Right lobe of liver (tissue), 6 donors: ENCODE results near the gene RBM4. TPM values are rescaled to one million over a fixed set of nuclear protein-coding genes. Genes with fewer than 3 reads are reported as not detected.

Source experiments
- ATAC-seq, 4 donors: fragments of 200-7000 bp; cut with Tn5 transposase; one replicate each; pipeline ENCODE4 v1.9.1; 2020; ENCODE audit warnings: mild to moderate bottlenecking in 4 of 4, moderate library complexity in 4 of 4
- DNase-seq, 3 donors: peaks; one replicate each; pipeline ENCODE4 v3.0.0-alpha.2; 2020
- H3K27ac ChIP-seq, 3 donors: fragments of 200-600 bp; one replicate each; pipeline ENCODE4 v1.8.0; 2022
- H3K27me3 ChIP-seq, 2 donors: fragments of 200-600 bp; one replicate each; pipeline ENCODE4 v1.8.0; 2022
- H3K36me3 ChIP-seq, 4 donors: fragments of 200-600 bp; sonication (generic) in 1 of 4; one replicate each; pipeline versions ENCODE4 v1.5.1 to v1.8.0; 2017 to 2022; ENCODE audit warnings: control low read depth in 1 of 4
- H3K4me1 ChIP-seq, 4 donors: fragments of 200-600 bp; sonication (generic) in 1 of 4; one replicate each; pipeline versions ENCODE4 v1.5.1 to v1.8.0; 2017 to 2022; ENCODE audit warnings: control low read depth in 1 of 4
- H3K4me3 ChIP-seq, 3 donors: fragments of 200-600 bp; one replicate each; pipeline ENCODE4 v1.8.0; 2022
- H3K9me3 ChIP-seq, 4 donors: fragments of 200-600 bp; sonication (generic) in 1 of 4; one replicate each; pipeline versions ENCODE4 v1.5.1 to v1.8.0; 2017 to 2022; ENCODE audit warnings: control low read depth in 1 of 4
- CTCF ChIP-seq, 4 donors: fragments of 200-600 bp in 3 of 4; fragments of 450-650 bp in 1 of 4; IDR thresholded peaks; one replicate each; pipeline versions ENCODE4 v1.5.1 to v1.8.0; 2016 to 2022; ENCODE audit warnings: antibody characterized with exemption in 4 of 4, mild to moderate bottlenecking in 2 of 4
- POLR2A ChIP-seq: fragments of 450-650 bp; IDR thresholded peaks from one replicate; pipeline ENCODE4 v1.6.1; 2017; ENCODE audit warnings: antibody characterized with exemption, mild to moderate bottlenecking
- WGBS: methylation state at CpG from one replicate; pipeline ENCODE4 v1.1.6; 2018; ENCODE audit warnings: low coverage, low lambda C conversion rate; ENCODE audit not compliant: insufficient coverage; ENCODE audit errors: missing lambda C conversion rate; 5-methylcytosine and 5-hydroxymethylcytosine counted together
- intact Hi-C, 2 donors: fragments of 100-400 bp; cut with DNase I; formaldehyde crosslinking; loops; one replicate each; pipeline versions ENCODE4 v1.11.2 to v1.14.1; 2022
- total RNA-seq, 6 experiments: library from RNA; depleted of rRNA in 2 of 6; stranded (reverse); fragments of >200 nt in 2 of 6; fragmentation: NEBNext Ultra II Directional in 3 of 6; extraction: Animal tissue kit (Norgen Biotek cat#: 25700) in 3 of 6; gene quantifications; one replicate each; pipeline versions ENCODE4 v1.1.0 to v1.2.4, GENCODE V29; 2016 to 2023
- donor health status: DM: no; HTN: yes; CAD: no.
- donor health status: DM: no; HTN: no; CAD: no.
- donor health status: DM: no; HTN: no; CAD: no.
- donor health status: DM: no; HTN: yes; CAD: no.
- donor health status: DM: no; HTN: yes; CAD: no.

The RBM4 gene
- total RNA-seq, 6 experiments from 2014 or later: 40.3 to 57.0 (median 48.4) TPM

GRCh38 chr11:66643745-66644437 is 5.4 kb downstream of the RBM4 start:
- Histone ChIP-seq H3K9me3 (no peaks in the 10 kb centered on the region), H3K4me1 (peaks cover 0 to 43% (median 25%) of the 10 kb centered on the region in 4 donors), H3K27me3 (no peaks in the 10 kb centered on the region), H3K4me3 (no peak overlapping the region), H3K36me3 (peaks cover 14 to 70% (median 30%) of the 10 kb centered on the region in 4 donors), H3K27ac (no peak overlapping the region)
- ATAC-seq (no peak), DNase-seq (no peak)
- 92% methylated on average over 9 of the region's 24 CpGs for WGBS
- TF ChIP-seq POLR2A: no peak
- TF ChIP-seq CTCF (IDR thresholded peaks at IDR 0.05): no peak
- intact Hi-C loops: no loop called here

DNA sequence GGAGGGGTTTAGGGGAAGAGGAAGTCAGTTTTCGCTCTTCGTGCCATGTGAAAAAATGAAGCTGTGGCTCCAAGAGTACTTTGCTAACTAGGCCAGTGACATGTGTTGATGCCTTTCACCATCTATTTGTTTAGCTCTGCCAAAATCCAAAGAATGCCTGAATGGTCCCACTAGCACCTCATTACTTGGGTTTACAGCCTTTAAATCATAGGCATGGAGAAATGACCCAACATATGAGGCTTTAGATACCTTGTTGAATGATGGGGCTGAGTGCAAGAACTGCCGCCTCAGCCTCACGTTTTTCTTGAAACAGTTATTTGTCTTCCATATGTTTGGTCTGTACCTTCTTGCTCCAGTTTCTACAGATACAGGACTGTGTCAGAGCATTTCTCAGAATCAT is 8.3 kb downstream of the RBM4 start:
- intact Hi-C loops: no loop called here
- H3K4me3 ChIP-seq: no peak overlapping the region
- DNase-seq: no peak
- WGBS: 76% methylated on average over 4 of the region's 4 CpGs
- no peaks in the 10 kb centered on the region for H3K9me3 ChIP-seq
- peaks cover 0 to 20% (median 9%) of the 10 kb centered on the region in 4 donors for H3K4me1 ChIP-seq
- H3K27me3 ChIP-seq: no peaks in the 10 kb centered on the region
- no peak for TF ChIP-seq POLR2A
- TF ChIP-seq CTCF (IDR thresholded peaks at IDR 0.05): no peak
- peaks cover 14 to 67% (median 33%) of the 10 kb centered on the region in 4 donors for H3K36me3 ChIP-seq
- H3K27ac ChIP-seq: no peak overlapping the region
- no peak for ATAC-seq

GRCh38 chr11:66649903-66650302 is 11.4 kb downstream of the RBM4 start:
- ATAC-seq: no peak
- H3K4me3 ChIP-seq: no peak overlapping the region
- 97% methylated on average over 3 of the region's 5 CpGs for WGBS
- TF ChIP-seq CTCF (IDR thresholded peaks at IDR 0.05) (no peak), POLR2A (no peak)
- H3K9me3 ChIP-seq: no peaks in the 10 kb centered on the region
- H3K27ac ChIP-seq: no peak overlapping the region
- DNase-seq: no peak
- intact Hi-C loops: no loop called here
- H3K36me3 ChIP-seq: peaks cover 3 to 50% (median 20%) of the 10 kb centered on the region in 4 donors
- H3K27me3 ChIP-seq: no peaks in the 10 kb centered on the region
- H3K4me1 ChIP-seq: peaks cover 0 to 5% (median 2%) of the 10 kb centered on the region in 4 donors

DNA sequence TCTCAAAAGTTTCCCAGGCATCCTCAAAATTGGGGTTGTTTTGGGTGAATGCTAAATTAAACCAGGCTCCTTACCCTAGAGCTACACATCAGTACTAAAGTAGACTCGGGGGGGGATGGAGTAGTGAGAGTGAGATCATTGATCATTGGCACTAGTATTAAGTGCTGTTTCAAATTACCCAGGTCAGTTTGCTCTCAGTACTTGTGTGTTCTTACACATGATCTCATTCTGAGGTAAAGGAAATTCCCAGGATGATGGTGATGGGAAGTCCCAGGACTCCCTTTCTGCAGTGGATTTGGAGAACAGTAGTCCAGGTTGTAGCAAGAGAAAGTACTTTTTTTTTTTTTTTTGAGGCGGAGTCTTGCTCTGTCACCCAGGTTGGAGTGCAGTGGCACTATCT is 12.5 kb downstream of the RBM4 start:
- Histone ChIP-seq H3K4me1 (no peaks in the 10 kb centered on the region), H3K36me3 (peaks cover 3 to 38% (median 13%) of the 10 kb centered on the region in 4 donors), H3K27me3 (no peaks in the 10 kb centered on the region), H3K4me3 (no peak overlapping the region), H3K27ac (no peak overlapping the region), H3K9me3 (no peaks in the 10 kb centered on the region)
- intact Hi-C loops: no loop called here
- DNase-seq (no peak), ATAC-seq (peak in 2 of 4 donors; percentile 8 to 47)
- TF ChIP-seq POLR2A: no peak
- no CpG with 5 or more reads among the region's 2 CpGs for WGBS

GRCh38 chr11:66652651-66653050 is 14.1 kb downstream of the RBM4 start:
- intact Hi-C loops: no loop called here
- H3K4me3 ChIP-seq: no peak overlapping the region
- no peak for ATAC-seq
- H3K27me3 ChIP-seq: no peaks in the 10 kb centered on the region
- 93% methylated on average over 7 of the region's 7 CpGs for WGBS
- H3K4me1 ChIP-seq: no peaks in the 10 kb centered on the region
- H3K9me3 ChIP-seq: no peaks in the 10 kb centered on the region
- no peak overlapping the region for H3K27ac ChIP-seq
- no peak for DNase-seq
- no peak for TF ChIP-seq POLR2A
- no peak for TF ChIP-seq CTCF (IDR thresholded peaks at IDR 0.05)
- H3K36me3 ChIP-seq: peaks cover under 1 to 31% (median 7%) of the 10 kb centered on the region in 4 donors
